ENCODE data around the gene FRAT2.
"Not testable (repeated sequence)": the region's sequence is repeated elsewhere in the genome, so short reads cannot be mapped to it uniquely, and the experiment has no call there.

- TF ChIP-seq CTCF (conservative IDR thresholded peaks at IDR 0.05); ZFX (IDR thresholded peaks at IDR 0.05): not testable (repeated sequence)
Measured at GRCh38 chr10:97290576-97291356, 43.8 kb downstream of the FRAT2 start.
